ENCODE data around the gene OBSL1.

Gene OBSL1

DNA sequence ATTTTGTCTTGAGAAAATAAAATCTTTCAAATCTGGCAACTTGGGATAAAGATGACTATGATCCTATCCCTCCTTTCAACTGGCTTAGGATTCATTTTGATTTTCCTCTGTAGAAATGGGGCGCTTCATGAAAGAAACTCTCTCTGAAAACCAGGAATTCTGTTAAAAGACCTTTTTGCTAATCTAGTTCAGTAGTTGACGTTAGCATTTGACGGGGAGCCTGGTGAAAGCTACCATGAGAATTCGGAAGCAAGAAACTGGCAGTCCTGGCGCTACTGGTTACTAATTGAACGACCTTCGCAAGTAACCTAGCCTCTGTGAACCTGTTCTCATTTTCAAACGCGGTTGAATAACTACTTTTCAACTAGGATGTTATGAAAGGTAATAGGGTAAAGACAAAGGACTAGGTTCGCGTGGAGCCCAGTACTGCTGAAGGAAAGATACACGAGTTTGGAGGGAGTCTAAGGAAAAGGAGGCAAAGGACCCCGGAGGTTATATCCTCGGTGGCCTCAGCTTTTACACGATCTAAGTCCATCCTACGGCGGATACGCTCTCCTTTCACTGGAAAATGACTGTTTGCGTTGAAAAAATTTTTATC, 25.7 kb upstream of the OBSL1 start:
- DNase-seq (ENCODE audit: low read depth), result peak; percentile 7

DNA sequence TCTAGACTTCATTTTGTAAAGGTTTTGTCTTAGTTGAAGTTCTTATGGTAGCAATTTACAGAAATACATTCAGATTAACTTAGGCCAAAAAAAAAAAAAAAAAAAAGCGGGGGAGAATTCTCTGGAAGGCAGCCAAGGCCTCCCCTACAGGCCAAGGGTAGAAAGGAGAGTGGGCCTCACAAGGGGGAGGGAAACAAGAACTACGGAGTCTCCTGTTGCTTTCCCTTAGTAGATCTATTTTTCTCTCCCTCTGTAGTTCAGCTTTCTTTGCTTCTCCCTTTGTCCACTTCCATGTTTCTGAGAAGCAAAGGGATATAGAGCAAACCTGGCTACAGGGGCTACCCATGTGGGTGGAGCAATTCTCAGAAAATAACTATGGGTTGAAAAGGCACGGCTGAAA, 23.9 kb upstream of the OBSL1 start:
- no peak for DNase-seq (ENCODE audit: low read depth)

DNA sequence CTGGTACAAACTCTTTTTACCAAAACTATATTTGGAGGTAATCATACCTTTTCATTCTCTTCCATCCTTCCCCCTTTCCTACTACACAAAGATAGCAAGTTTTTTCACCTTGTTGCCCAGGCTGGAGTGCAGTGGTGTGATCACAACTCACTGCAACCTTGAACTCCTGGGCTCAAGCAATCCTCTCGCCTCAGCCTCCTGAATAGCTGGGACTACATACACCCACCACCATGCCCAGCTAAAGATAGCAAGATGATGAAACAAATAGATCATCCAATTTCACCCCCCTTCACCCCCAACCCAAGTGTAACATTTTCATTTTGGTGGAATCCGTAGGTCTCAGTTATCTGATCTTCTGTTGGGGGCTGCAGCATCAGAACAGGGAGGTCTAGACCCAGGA, 21.8 kb upstream of the OBSL1 start:
- DNase-seq (ENCODE audit: low read depth), result no peak

DNA sequence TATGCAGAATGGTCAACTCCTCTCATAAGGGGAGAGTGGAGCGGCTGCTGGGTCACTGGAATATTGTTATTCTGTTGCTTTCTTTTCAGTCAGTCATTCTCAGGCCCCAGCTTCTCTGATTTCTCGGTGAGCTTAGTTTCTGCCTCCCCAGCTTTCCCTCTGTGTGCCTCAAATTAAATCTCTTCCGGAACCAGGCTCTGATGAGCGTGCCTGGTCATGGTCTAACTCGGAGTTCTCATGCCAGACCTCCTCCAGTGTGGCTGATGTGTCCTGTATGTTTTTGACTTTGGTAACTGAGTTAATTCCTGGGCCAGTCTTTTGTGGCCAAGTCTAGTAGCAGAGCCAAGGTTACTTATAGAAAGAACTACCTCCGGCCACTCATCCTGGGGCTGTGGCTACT, 21.4 kb upstream of the OBSL1 start:
- DNase-seq (ENCODE audit: low read depth), result no peak

DNA sequence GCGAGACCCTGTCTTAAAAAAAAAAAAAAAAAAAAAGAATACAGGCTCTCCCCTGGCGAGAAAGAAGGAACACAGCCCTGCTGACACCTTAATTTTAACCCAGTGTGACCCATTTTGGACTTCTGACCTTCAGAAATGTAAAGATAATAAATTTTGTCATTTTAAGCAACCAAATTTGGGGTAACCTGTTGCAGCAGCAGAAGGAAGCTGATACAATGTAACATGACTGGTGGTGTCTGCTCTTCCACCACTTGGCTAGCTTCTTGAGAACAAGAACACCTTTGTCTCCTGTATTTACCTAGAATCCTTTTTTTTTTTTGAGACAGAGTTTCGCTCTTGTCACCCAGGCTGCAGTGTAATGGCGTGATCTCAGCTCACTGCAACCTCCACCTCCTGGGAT, 19.8 kb upstream of the OBSL1 start:
- no peak for DNase-seq (ENCODE audit: low read depth)

DNA sequence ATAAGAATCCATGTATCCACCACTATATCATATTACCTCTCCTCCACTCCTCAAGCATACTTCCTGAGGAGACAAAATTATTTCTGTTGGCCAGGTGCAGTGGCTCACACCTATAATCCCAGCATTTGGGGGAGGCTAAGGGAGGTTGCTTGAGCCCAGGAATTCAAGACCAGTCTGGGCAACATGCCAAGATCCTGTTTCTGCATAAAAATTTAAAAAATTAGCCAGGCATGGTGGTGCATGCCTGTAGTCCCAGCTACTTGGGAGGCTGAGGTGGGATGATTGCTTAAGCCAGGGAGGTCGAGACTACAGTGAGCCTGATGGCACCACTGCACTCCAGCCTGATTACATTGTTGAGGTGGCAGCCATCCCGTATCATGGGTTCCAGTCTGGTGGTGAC, 10.0 kb upstream of the OBSL1 start:
- no peak for DNase-seq (ENCODE audit: low read depth)

DNA sequence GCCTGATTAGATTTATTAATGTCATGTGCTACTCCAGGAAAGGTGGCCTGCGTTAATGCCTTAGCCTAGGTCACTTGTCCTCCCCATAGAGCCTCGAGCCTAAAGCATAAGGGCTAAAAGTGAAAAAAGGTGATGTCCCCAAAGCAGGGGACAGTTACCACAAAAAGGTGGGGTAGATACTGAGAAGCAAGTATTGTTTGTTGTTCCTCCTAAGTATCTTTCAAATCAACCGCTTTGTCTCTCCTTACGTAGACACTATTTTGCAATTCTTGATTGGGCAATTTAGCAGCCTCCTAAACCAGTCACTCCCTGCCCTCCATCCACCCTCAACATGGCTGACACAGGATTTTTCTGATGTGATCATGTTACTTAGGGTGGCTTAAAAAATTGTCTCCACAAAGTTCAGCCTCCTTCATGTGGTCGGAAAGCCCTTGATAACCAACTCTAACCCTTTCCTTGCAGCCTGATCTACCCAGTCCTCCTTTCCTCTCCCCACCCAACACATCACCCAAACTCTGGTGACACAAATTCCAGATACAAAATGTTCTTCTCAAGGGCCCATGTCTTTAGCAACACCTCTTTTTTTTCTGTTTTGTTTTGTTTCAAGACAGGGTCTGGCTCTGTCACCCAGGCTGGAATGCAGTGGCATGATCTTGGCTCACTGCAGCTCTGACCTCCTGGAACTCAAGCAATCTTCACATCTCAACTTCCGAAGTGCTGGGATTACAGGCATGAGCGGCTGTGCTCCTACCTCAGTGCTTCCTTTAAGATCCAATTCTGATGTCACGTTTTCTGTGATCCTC, 7.7 kb upstream of the OBSL1 start:
- no peak for DNase-seq (ENCODE audit: low read depth)

DNA sequence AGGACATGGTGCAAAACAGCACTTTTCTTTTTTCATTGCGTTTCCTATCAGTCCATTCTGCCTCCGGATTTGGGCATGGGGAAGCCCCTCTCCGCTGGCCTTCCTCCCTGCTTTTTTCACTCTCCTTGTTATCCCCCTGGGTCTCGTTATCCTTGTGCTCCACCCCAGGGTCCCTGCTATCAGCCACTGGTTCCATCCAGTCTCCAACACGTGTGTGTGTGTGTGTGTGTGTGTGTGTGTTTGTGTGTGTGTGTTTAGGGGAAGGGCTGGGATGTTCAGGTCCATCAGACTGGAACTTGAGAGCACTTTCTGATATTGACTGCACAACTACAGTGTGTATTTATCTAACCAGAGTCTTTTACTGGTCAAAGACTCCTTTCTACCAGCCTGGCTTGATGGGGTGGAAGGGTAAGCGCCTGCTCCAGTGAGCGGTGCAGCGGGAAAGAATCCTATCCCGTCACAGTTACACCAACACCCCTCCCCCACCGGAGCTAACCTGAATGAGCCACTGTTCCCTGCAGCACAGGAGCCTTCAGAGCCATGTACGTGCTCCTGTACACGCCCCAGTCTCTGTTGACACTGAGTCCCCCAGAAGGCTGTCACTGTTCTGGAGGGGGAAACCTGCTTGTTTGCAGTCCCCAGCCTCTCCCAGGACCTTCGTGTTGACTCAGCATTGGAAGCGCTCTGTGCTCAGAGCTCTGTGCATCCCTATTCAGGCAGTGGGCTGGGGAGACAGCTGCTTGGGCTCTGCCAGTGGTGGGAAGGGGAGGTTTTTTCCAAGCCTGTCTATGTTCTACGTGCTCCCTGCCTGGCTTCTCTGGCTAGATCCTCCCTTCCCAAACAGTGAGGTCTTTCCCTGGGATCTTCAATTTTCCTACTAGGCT, 5.4 kb upstream of the OBSL1 start:
- DNase-seq (ENCODE audit: low read depth), result no peak

DNA sequence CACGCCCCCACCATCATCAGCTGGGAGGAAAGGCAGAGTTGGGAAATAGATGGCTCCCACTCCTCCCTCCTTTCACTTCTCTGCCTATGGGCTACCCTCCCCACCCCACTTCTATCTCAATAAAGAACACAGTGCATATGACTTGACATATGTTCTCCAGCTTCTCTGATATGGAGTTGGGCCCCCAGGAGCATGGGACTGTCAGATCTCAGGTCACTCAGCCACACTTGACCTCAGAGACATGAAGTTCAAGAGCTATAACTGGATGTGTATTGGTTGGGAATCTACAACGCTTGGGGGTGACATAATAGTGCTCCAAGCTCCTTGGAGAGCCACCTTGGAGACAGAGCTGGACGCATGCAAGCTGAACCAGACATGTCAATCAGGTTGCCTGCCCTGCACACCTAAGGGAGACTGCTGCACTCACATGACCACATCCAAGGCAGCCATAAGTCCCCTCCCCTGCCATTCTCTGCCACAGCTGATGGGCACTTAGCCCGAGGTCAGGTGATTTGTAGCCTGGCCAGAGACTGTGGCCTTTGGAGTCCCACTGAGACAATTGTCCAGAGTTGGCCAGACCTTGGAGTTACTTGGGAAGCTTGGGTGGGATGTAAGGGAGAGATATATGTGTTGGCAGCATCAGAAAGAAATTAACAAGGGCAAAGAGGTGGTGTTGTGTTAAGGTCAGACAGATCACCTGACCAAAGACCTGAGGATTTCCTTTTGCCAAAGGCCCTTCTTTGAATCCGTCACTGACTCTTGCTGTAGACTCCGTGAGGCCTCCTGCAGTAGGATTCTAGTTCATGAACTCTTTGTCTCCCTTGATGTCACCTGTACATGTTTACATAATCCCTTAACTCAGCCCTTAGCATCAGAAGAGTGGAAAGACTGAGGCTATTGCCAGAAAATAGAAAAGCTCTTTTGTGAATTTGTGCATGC, 4.5 kb upstream of the OBSL1 start:
- DNase-seq (ENCODE audit: low read depth), result no peak

DNA sequence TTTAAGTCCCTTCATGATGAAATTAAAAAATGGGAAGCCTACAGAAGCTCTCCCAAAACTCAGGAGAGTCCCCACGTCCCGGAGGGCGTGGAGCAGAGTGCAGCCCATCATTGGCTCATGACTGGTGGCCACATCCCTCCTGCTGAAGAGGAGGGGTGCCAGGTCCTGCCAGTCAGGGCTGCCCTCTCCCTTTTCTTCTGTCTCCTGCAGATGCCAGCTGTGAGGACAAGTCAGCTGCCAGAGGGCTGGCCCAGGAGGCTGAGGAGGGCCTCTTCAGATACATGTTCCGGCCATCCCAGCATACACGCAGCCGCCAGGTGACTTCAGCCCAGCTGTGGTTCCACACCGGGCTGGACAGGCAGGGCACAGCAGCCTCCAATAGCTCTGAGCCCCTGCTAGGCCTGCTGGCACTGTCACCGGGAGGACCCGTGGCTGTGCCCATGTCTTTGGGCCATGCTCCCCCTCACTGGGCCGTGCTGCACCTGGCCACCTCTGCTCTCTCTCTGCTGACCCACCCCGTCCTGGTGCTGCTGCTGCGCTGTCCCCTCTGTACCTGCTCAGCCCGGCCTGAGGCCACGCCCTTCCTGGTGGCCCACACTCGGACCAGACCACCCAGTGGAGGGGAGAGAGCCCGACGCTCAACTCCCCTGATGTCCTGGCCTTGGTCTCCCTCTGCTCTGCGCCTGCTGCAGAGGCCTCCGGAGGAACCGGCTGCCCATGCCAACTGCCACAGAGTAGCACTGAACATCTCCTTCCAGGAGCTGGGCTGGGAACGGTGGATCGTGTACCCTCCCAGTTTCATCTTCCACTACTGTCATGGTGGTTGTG, 3.4 kb upstream of the OBSL1 start:
- DNase-seq (ENCODE audit: low read depth), result no peak

DNA sequence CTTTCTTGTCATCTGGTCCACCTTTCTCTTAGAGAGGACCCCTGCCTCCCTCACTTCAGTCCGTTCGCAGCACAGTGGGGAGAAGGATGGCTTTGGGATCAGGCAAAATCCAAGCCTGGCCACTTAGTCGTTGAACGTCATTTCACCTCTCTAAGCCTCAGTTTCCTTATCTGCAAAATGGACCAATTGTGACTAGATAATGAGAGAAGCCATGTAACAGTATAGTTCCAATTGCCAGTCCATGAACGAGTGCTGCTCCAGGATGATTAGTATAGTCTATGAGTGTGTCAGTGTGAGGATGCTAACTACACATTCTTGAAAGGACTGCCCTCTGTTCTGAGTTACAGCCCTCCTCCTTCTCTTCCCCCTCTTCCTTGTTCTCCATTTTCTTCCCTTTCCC, 1.8 kb upstream of the OBSL1 start:
- no peak for DNase-seq (ENCODE audit: low read depth)

DNA sequence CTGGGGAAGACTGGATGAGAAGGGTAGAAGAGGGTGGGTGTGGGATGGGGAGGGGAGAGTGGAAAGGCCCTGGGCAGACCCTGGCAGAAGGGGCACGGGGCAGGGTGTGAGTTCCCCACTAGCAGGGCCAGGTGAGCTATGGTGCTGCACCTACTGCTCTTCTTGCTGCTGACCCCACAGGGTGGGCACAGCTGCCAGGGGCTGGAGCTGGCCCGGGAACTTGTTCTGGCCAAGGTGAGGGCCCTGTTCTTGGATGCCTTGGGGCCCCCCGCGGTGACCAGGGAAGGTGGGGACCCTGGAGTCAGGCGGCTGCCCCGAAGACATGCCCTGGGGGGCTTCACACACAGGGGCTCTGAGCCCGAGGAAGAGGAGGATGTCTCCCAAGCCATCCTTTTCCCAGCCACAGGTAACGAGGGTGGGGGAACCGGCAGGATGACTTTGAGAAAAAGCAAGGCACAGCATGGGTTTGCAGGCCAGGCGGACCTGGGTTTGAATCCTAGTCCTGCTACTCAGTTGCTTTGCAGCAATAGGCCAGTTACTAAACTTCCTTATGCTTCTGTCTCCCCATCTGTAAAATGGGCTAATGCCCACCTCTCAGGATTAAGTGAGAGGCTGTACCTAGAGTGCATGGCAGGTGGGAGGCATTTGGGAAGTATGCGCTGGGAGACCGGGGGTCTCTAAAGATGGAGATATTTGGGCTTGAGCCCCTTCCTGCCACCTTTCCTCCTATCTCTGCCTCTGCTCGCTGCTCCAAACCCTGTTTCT, 1.1 kb upstream of the OBSL1 start, which contains the start of gene INHA:
TSS of gene INHA (plus strand) at position 74 of the 765 bp plus-strand sequence. CDS start at position 139, 65 bp downstream.
- no peak for DNase-seq (ENCODE audit: low read depth)

DNA sequence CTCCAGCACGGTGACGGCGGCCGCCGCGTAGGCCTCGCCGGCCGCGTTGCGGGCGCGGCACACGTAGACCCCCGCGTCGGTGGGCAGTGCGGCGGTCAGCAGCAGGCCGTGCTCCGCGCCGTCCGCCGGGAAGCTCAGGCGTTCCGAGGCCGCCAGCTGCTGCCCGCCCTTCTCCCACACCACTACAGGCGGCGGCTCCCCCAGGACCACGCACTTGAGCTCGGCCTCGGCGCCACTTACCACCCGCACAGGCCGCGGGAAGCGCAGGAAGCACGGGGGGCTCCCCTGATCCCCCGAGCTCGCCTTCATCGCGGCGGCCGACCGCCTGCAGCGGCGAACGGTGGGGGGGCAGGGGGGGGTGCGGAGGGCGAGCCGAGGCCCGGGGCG, 422 bp downstream of the OBSL1 start:
- no peak for DNase-seq (ENCODE audit: low read depth)

DNA sequence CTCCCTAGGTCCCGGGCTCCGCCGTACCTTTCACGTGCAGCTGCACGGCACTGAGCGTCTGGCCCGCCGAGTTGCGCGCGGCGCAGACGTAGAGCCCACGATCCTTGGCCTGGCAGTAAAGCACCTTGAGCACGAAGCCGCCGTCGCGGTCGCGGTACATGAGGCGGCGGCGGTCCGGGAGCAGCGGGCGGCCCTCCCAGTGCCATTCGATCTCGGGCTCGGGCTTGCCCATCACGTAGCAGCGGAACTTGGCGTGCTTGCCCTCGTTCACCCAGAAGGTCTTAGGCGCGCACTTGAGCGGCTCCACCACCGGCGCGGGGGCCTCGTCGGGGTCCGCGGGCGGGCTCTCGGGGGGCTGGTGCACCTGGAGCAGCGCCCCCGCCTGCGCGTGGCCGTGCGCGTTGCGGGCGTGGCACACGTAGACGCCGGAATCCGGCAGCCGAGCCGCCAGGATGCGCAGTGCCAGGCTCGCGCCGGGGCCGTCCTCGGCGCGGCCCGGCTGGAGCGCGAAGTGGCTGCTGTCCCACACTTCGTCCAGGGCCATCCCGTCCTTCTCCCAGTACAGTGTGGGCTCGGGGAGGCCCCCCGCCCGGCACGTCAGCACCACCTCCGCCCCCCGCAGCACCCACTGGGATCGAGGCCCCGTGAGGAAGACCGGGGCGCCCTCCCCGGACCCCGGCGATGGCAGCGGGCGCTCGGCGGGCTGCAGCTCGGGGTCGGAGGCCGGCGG, 980 bp downstream of the OBSL1 start:
- no peak for DNase-seq (ENCODE audit: low read depth)

DNA sequence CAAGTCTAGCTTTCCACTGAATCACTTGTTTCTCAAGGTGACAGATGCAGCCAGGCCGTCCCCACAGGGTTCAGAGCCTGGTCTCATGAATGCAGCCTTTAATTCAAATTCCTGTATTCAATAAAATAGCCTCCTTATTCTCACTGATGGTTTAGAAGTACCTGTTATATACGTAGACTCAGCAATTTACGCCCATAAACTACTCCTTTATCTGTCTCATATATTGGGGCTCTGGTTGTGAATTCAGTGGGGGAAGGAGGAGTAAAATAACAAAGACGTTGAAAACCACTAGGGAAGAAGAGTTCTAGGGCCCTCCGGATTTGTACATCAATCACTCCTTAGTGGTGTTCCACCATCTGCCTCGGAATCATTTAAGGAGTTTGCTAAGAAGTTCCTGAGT, 1.7 kb downstream of the OBSL1 start:
- no peak for DNase-seq (ENCODE audit: low read depth)

DNA sequence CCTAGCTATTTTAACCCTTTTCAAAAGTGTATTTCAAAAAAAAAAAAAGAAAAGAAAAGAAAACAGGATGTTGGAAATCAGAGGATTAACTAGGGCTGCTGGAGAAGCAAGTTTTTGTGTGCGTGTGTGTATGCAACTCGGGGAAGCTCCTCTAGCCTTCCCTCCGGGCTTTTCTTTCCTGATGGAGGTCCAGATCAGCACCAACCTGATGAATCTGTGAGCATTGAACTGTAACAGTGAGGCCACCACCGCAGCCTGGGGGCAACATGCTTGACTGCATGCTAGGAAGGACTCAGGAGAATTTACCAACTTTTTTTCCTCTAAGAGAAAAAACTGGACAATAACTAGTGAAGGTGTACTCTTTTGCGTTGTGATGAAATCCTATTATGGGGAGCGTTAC, 2.3 kb downstream of the OBSL1 start:
- DNase-seq (ENCODE audit: low read depth), result no peak

DNA sequence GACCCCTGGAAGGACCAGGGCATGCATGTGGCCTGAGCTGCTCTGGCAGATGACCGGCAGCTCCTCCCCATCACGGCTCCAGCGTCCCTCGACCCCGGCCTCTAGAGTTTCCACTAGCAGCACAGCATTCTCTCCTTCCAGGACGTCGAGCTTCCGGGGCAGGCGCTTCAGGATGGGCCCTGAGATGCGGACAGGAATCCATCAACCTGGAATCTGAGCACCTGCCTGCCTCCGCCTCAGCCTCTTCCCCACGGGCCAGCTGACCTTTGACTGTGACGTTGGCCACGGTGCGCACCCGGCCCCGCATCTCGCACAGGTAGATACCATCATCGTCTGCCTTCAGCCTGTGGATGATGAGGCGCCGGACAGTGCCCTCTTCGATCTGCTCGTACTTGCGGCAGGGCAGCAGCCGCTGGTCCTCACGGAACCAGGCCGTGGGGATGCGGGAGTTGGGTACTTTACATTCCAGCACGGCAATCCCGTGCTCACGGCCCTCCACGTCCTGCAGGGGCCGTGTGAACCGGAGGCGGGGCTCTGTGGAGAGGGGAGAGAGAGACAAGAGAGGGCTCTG, 3.5 kb downstream of the OBSL1 start:
- no peak for DNase-seq (ENCODE audit: low read depth)

DNA sequence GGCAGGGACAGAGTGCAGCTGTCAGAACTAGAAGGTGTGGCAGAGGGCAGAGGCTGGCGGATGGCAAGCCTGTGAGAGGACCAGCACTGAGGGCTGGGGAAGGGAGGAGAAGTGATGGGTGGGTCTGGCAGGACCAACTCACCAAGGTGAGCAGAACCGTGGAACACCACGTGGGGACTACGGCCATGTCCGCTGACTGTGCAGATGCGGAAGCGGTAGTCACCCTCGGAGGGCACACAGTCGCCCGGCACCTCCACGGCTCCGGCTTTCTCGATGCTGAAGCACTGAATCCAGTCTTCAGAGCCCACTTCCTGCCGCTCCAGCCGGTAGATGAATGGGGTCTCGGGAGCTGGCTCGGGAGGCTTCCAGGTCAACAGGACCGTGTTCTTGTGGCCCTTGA, 4.2 kb downstream of the OBSL1 start:
- no peak for DNase-seq (ENCODE audit: low read depth)

DNA sequence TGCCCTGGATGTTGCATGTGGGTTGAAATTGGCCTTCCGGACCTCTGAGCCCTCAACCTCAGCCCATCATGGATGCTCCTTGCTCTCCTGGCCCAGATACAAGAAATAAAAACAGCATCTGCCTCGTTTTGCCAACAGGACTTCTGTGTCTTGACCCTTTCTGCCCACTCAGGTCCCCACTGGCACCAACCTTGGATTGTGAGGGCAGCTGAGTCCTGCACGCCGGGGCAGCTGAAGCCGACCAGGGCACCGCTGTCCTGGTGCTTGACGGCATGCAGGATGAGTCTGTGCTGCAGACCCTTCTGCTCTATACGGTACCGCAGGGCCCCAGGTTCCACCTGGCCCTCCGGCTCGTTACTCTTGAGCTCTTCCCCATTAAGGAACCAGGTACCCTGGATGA, 4.7 kb downstream of the OBSL1 start:
- DNase-seq (ENCODE audit: low read depth), result no peak
